HL-60 (cell line): ENCODE results near the gene PLCD1.

Experiments used
- CTCF ChIP-seq: IDR thresholded peaks from one replicate; pipeline ENCODE4 v1.5.1; 2011; ENCODE audit warnings: low read length, control low read depth, inconsistent platforms; ENCODE audit not compliant: insufficient read depth
- GABPA ChIP-seq: IDR thresholded peaks from 2 replicates; pipeline ENCODE4 v1.6.1; 2012; ENCODE audit warnings: low read depth
- POLR2AphosphoS5 ChIP-seq: IDR thresholded peaks from 2 replicates; pipeline ENCODE4 v1.6.1; 2012; ENCODE audit warnings: low read depth

GRCh38 chr3:38039899-38040261, 10.4 kb upstream of the PLCD1 start:
- TF ChIP-seq POLR2AphosphoS5 (no peak), CTCF (no peak), GABPA (no peak)
